Measurements from ENCODE around the gene TBC1D22A. TPM values are rescaled to one million over a fixed set of nuclear protein-coding genes. Genes with fewer than 3 reads are reported as not detected.
"Not testable (repeated sequence)": the region's sequence is repeated elsewhere in the genome, so short reads cannot be mapped to it uniquely, and the experiment has no call there.

The TBC1D22A gene
- total RNA-seq, 4 donors from 2014 or later = 16.2 to 22.2 (median 17.8) TPM

GRCh38 chr22:47114813-47115517, 352.5 kb downstream of the TBC1D22A start:
- Histone ChIP-seq H3K4me1 (no peaks in the 10 kb centered on the region), H3K27me3 (no peaks in the 10 kb centered on the region), H3K36me3 (peaks cover 0 to 25% of the 10 kb centered on the region in 2 donors), H3K9me3 (no peaks in the 10 kb centered on the region), H3K4me3 (no peak overlapping the region), H3K27ac (no peak overlapping the region)
- ATAC-seq = no peak
- TF ChIP-seq EP300 (IDR thresholded peaks at IDR 0.05) (no peak), POLR2AphosphoS5 (IDR thresholded peaks at IDR 0.05) (no peak), POLR2A (IDR thresholded peaks at IDR 0.05) (no peak)
- TF ChIP-seq, protein P1, sequence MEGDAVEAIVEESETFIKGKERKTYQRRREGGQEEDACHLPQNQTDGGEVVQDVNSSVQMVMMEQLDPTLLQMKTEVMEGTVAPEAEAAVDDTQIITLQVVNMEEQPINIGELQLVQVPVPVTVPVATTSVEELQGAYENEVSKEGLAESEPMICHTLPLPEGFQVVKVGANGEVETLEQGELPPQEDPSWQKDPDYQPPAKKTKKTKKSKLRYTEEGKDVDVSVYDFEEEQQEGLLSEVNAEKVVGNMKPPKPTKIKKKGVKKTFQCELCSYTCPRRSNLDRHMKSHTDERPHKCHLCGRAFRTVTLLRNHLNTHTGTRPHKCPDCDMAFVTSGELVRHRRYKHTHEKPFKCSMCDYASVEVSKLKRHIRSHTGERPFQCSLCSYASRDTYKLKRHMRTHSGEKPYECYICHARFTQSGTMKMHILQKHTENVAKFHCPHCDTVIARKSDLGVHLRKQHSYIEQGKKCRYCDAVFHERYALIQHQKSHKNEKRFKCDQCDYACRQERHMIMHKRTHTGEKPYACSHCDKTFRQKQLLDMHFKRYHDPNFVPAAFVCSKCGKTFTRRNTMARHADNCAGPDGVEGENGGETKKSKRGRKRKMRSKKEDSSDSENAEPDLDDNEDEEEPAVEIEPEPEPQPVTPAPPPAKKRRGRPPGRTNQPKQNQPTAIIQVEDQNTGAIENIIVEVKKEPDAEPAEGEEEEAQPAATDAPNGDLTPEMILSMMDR (IDR thresholded peaks at IDR 0.05) = no peak
- WGBS, 2 donors (ENCODE audit: low coverage in 1 of 2) = 89% methylated on average over 6 of the region's 20 CpGs; no CpG with 5 or more reads in 1 of the 2 donors

- Histone ChIP-seq H3K9me3 (no peaks in the 10 kb centered on the region), H3K36me3 (peaks cover 0 to 25% of the 10 kb centered on the region in 2 donors), H3K27me3 (no peaks in the 10 kb centered on the region), H3K4me3 (no peak overlapping the region), H3K27ac (no peak overlapping the region), H3K4me1 (no peaks in the 10 kb centered on the region)
- WGBS, 2 donors (ENCODE audit: low coverage in 1 of 2) = 94 to 100% methylated on average over 3 of the region's 14 CpGs
- TF ChIP-seq, protein P1 (IDR thresholded peaks at IDR 0.05) = no peak
- no peak for TF ChIP-seq POLR2AphosphoS5 (IDR thresholded peaks at IDR 0.05)
- no peak for TF ChIP-seq POLR2A (IDR thresholded peaks at IDR 0.05)
- TF ChIP-seq EP300 (IDR thresholded peaks at IDR 0.05) = no peak
- ATAC-seq = no peak
Measured at GRCh38 chr22:47115518-47115890, 353.1 kb downstream of the TBC1D22A start.

- TF ChIP-seq POLR2AphosphoS5 (IDR thresholded peaks at IDR 0.05) (no peak), EP300 (IDR thresholded peaks at IDR 0.05) (no peak), POLR2A (IDR thresholded peaks at IDR 0.05) (no peak)
- TF ChIP-seq, protein P1 (IDR thresholded peaks at IDR 0.05) = no peak
- H3K27ac ChIP-seq = no peak overlapping the region
- no peaks in the 10 kb centered on the region for H3K4me1 ChIP-seq
- H3K36me3 ChIP-seq = peaks cover 0 to 24% of the 10 kb centered on the region in 2 donors
- H3K27me3 ChIP-seq = no peaks in the 10 kb centered on the region
- H3K9me3 ChIP-seq = no peaks in the 10 kb centered on the region
- WGBS, 2 donors (ENCODE audit: low coverage in 1 of 2) = 83 to 90% methylated on average over 4 to 8 of the region's 13 CpGs
- H3K4me3 ChIP-seq = no peak overlapping the region
- ATAC-seq = no peak
Measured at GRCh38 chr22:47115921-47116320, 353.5 kb downstream of the TBC1D22A start.

DNA sequence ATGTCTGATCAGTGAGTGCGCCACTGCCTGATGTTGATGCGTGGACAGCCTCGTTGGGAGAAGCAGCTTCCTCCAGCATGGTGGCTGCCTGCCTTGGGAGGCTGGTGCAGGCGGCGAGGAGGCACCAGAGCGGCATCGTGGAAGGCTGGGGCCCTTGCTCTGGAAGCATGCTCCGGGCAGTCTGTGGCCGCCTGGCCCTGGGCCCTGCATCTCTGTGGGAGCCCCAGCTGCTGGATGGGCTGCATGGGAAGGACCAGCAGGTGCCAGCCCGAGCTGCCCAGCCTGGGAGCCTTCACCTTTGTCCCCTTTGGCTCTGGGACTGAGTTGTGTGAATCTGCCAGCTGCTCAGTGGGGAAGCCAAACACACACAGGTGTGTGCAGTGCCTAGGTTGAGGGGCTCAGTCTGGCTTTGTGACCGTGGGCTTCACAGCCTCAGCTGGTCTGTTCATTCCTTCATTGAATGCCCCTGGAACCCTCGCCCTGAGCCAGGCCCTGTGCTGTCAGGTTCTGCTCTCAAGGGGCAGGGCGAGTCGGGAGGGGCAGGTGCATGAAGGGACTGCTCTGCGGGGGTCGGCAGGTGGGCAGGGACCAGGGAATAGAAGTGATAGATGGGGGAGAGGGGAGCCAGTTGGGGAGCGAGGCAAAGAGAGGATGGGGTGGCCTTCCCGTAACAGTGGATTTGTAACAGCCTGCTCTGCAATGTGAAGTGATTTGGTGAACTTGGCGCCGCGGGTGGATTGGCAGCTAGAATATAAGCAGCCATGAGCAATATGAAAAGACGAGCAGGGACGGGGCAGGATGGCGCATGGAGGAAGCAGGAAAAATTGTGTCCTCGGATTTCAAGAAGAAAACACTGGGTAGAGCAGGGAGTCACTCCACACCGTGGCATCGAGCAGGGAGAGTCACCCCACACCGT, 354.2 kb downstream of the TBC1D22A start:
- no peak for ATAC-seq
- peaks cover 0 to 16% of the 10 kb centered on the region in 2 donors for H3K36me3 ChIP-seq

GRCh38 chr22:47117442-47117841, 355.0 kb downstream of the TBC1D22A start:
- H3K4me3 ChIP-seq, H3K36me3 ChIP-seq, H3K4me1 ChIP-seq, H3K9me3 ChIP-seq, H3K27me3 ChIP-seq, H3K27ac ChIP-seq, ATAC-seq: not testable (repeated sequence)
- WGBS, 2 donors (ENCODE audit: low coverage in 1 of 2) = 92 to 94% methylated on average over 8 of the region's 18 CpGs

More for the DNA sequence above, 354.2 kb downstream of the TBC1D22A start:
- Histone ChIP-seq H3K4me3 (no peak overlapping the region), H3K27me3 (no peaks in the 10 kb centered on the region), H3K9me3 (no peaks in the 10 kb centered on the region), H3K27ac (no peak overlapping the region), H3K4me1 (no peaks in the 10 kb centered on the region)
- TF ChIP-seq, protein P1 (IDR thresholded peaks at IDR 0.05) = no peak
- no peak for TF ChIP-seq POLR2A (IDR thresholded peaks at IDR 0.05)
- no peak for TF ChIP-seq EP300 (IDR thresholded peaks at IDR 0.05)
- TF ChIP-seq POLR2AphosphoS5 (IDR thresholded peaks at IDR 0.05) = no peak
- WGBS, 2 donors (ENCODE audit: low coverage in 1 of 2) = 96 to 98% methylated on average over 8 of the region's 28 CpGs

Data from gastroesophageal sphincter (tissue), 4 donors.